H1 (cell line): ENCODE data around the gene TMCO1. TPM values are rescaled to one million over a fixed set of nuclear protein-coding genes. Genes with fewer than 3 reads are reported as not detected.
"Not testable (repeated sequence)": the region's sequence is repeated elsewhere in the genome, so short reads cannot be mapped to it uniquely, and the experiment has no call there.

ENCODE experiments used
- CTCF ChIA-PET: fragments of 300-600 bp; sonication (Branson Sonifier 250); formaldehyde crosslinking; loops from one replicate; lab custom pipeline; 2021; ENCODE audit not compliant: partially characterized antibody; lab: Charles Lee
- POLR2A ChIA-PET: fragments of 300-600 bp; sonication (Branson Sonifier 250); formaldehyde crosslinking; loops from one replicate; lab custom pipeline; 2021; ENCODE audit warnings: inconsistent platforms; ENCODE audit not compliant: partially characterized antibody; lab: Charles Lee
- DNase-seq, 2 experiments: peaks; one replicate each; pipeline versions ENCODE4 v3.0.0 to v3.0.0-alpha.2; 2010 to 2022; ENCODE audit warnings: low spot score in 2 of 2, low read depth in 1 of 2, mixed read lengths in 1 of 2
- FAIRE-seq: peaks from 2 replicates; lab custom pipeline; 2011; peaks lifted over from hg19 to GRCh38; lab: Jason Lieb, UNC
- H2AFZ ChIP-seq: 2 replicates; pipeline ENCODE4 v1.8.1; 2012; ENCODE audit warnings: low read length, inconsistent platforms
- H2AK5ac ChIP-seq: 2 replicates; pipeline ENCODE4 v1.6.1; 2013; ENCODE audit warnings: low read depth, low read length
- H2BK120ac ChIP-seq: replicated peaks from 2 replicates; pipeline ENCODE3; 2013; ENCODE audit warnings: low read depth, low read length, inconsistent platforms
- H2BK12ac ChIP-seq: 2 replicates; pipeline ENCODE4 v1.6.1; 2013; ENCODE audit warnings: low read depth, low read length
- H2BK15ac ChIP-seq: 2 replicates; pipeline ENCODE4 v1.6.1; 2013; ENCODE audit warnings: low read length
- H2BK20ac ChIP-seq: 2 replicates; pipeline ENCODE4 v1.6.1; 2013; ENCODE audit warnings: low read length
- H2BK5ac ChIP-seq: 2 replicates; pipeline ENCODE4 v1.6.1; 2013; ENCODE audit warnings: low read depth, low read length
- H3K14ac ChIP-seq: 2 replicates; pipeline ENCODE4 v1.6.1; 2013; ENCODE audit warnings: inconsistent platforms; ENCODE audit not compliant: insufficient read length
- H3K18ac ChIP-seq: 2 replicates; pipeline ENCODE4 v1.6.1; 2013; ENCODE audit warnings: low read length; ENCODE audit errors: extremely low read depth
- H3K23ac ChIP-seq: 2 replicates; pipeline ENCODE4 v1.6.1; 2013; ENCODE audit warnings: inconsistent platforms; ENCODE audit not compliant: insufficient read length
- H3K23me2 ChIP-seq: 2 replicates; pipeline ENCODE4 v1.6.1; 2013; ENCODE audit warnings: low read depth, low read length
- H3K27ac ChIP-seq: 2 replicates; pipeline ENCODE4 v1.6.1; 2011; ENCODE audit warnings: low read depth, low read length, inconsistent platforms
- H3K27me3 ChIP-seq, 4 experiments: replicated peaks in 1 of 4; 1 replicate in 1 of 4; 2 replicates in 3 of 4; pipeline versions ENCODE4 v1.6.1 to v1.8.1; 2011 to 2013; ENCODE audit warnings: low read length in 3 of 4, mild to moderate bottlenecking in 3 of 4, inconsistent platforms in 2 of 4, mixed read lengths in 2 of 4, moderate library complexity in 1 of 4; ENCODE audit not compliant: control insufficient read depth in 3 of 4, insufficient read depth in 3 of 4; ENCODE audit errors: extremely low read depth in 1 of 4
- H3K36me3 ChIP-seq, 4 experiments: 2 replicates each; pipeline versions ENCODE4 v1.6.1 to v1.8.1; 2011 to 2013; ENCODE audit warnings: mild to moderate bottlenecking in 4 of 4, low read length in 3 of 4, moderate library complexity in 2 of 4, control low read depth in 1 of 4, inconsistent platforms in 1 of 4; ENCODE audit not compliant: insufficient read depth in 4 of 4, control insufficient read depth in 2 of 4
- H3K4ac ChIP-seq: replicated peaks from 2 replicates; pipeline ENCODE3; 2013; ENCODE audit warnings: low read length, low read depth, mixed read lengths, inconsistent platforms; ENCODE audit not compliant: insufficient read length
- H3K4me1 ChIP-seq, 4 experiments: replicated peaks in 1 of 4; 1 replicate in 1 of 4; 2 replicates in 3 of 4; pipeline versions ENCODE4 v1.6.1 to v1.8.1; 2011 to 2013; ENCODE audit warnings: low read length in 3 of 4, inconsistent platforms in 2 of 4, mixed read lengths in 1 of 4; ENCODE audit not compliant: insufficient read depth in 4 of 4, control insufficient read depth in 3 of 4
- H3K4me2 ChIP-seq, 2 experiments: 2 replicates each; pipeline versions ENCODE4 v1.6.1 to v1.8.1; 2011 to 2013; ENCODE audit warnings: low read depth in 2 of 2, low read length in 2 of 2, control low read depth in 1 of 2, inconsistent platforms in 1 of 2, mild to moderate bottlenecking in 1 of 2; ENCODE audit not compliant: insufficient read depth in 1 of 2
- H3K4me3 ChIP-seq, 4 experiments: fragments of 200-600, 300-600 bp in 1 of 4; sonication (generic), shearing (Covaris generic), sonication (Bioruptor Twin) in 1 of 4; 2 replicates each; pipeline versions ENCODE4 v1.5.1 to v1.8.1; 2011 to 2016; ENCODE audit warnings: low read length in 4 of 4, low read depth in 3 of 4, control low read depth in 2 of 4, inconsistent platforms in 2 of 4, mild to moderate bottlenecking in 2 of 4, mixed read lengths in 1 of 4, moderate library complexity in 1 of 4; ENCODE audit not compliant: insufficient read depth in 2 of 4; ENCODE audit errors: extremely low read depth in 1 of 4
- H3K56ac ChIP-seq: replicated peaks from 2 replicates; pipeline ENCODE3; 2013; ENCODE audit warnings: low read depth, mild to moderate bottlenecking, mixed read lengths, low read length, inconsistent platforms; ENCODE audit not compliant: insufficient read length
- H3K79me1 ChIP-seq: 2 replicates; pipeline ENCODE4 v1.6.1; 2013; ENCODE audit warnings: low read depth, low read length, control low read depth
- H3K79me2 ChIP-seq, 2 experiments: 2 replicates each; pipeline versions ENCODE4 v1.6.1 to v1.8.1; 2012 to 2013; ENCODE audit warnings: low read length in 2 of 2, mild to moderate bottlenecking in 2 of 2, inconsistent platforms in 1 of 2; ENCODE audit not compliant: insufficient read depth in 2 of 2, control insufficient read depth in 1 of 2
- H3K9ac ChIP-seq, 4 experiments: replicated peaks in 1 of 4; 1 replicate in 1 of 4; 2 replicates in 3 of 4; pipeline versions ENCODE4 v1.6.1 to v1.8.1; 2011 to 2013; ENCODE audit warnings: low read depth in 3 of 4, low read length in 3 of 4, control low read depth in 2 of 4, mild to moderate bottlenecking in 2 of 4, moderate library complexity in 2 of 4, inconsistent platforms in 1 of 4; ENCODE audit errors: extremely low read depth in 1 of 4
- H3K9me3 ChIP-seq, 2 experiments: 2 replicates each; pipeline versions ENCODE4 v1.6.1 to v1.8.1; 2012 to 2013; ENCODE audit warnings: mild to moderate bottlenecking in 2 of 2, moderate library complexity in 2 of 2, control low read depth in 1 of 2, inconsistent platforms in 1 of 2, low read depth in 1 of 2, low read length in 1 of 2, mixed read lengths in 1 of 2; ENCODE audit not compliant: insufficient read depth in 2 of 2
- H4K20me1 ChIP-seq, 2 experiments: replicated peaks in 1 of 2; 2 replicates each; pipeline versions ENCODE3 to v1.8.1; 2011 to 2013; ENCODE audit warnings: inconsistent platforms in 2 of 2, low read length in 2 of 2, mild to moderate bottlenecking in 1 of 2; ENCODE audit not compliant: insufficient read depth in 2 of 2, control insufficient read depth in 1 of 2
- H4K5ac ChIP-seq: 2 replicates; pipeline ENCODE4 v1.6.1; 2013; ENCODE audit warnings: low read length, low read depth, mixed read lengths, inconsistent platforms; ENCODE audit not compliant: insufficient read length
- H4K8ac ChIP-seq: 2 replicates; pipeline ENCODE4 v1.8.0; 2013; ENCODE audit warnings: mild to moderate bottlenecking, moderate library complexity, low read length, inconsistent platforms; ENCODE audit not compliant: insufficient read depth; ENCODE audit errors: extremely low read depth
- H4K91ac ChIP-seq: replicated peaks from 2 replicates; pipeline ENCODE3; 2013; ENCODE audit warnings: low read length, mixed read lengths, inconsistent platforms; ENCODE audit not compliant: insufficient read length
- WGBS, 2 experiments: shearing (Covaris generic) in 1 of 2; methylation state at CpG; one replicate each; pipeline versions ENCODE4 v1.1.6 to v1.1.7; 2013 to 2015; ENCODE audit warnings: low lambda C conversion rate in 2 of 2, mixed read lengths in 2 of 2, inconsistent platforms in 1 of 2, low coverage in 1 of 2, missing lambda C conversion rate in 1 of 2; ENCODE audit not compliant: insufficient replicate concordance in 2 of 2, insufficient coverage in 1 of 2, insufficient read length in 1 of 2; ENCODE audit errors: extremely low coverage in 1 of 2, missing lambda C conversion rate in 1 of 2; 5-methylcytosine and 5-hydroxymethylcytosine counted together
- polyA plus RNA-seq, 7 experiments: library from polyadenylated mRNA; depleted of rRNA in 3 of 7; stranded (reverse) in 5 of 7; unstranded in 2 of 7; fragments of >200 nt in 5 of 7; fragments of 200-250 nt in 2 of 7; gene quantifications; 1 replicate in 5 of 7; 2 replicates in 1 of 7; 4 replicates in 1 of 7; pipeline versions ENCODE4 v1.2.1 to v1.2.3, GENCODE V29; 2011 to 2013; ENCODE audit warnings: missing spikeins in 2 of 7, mixed read lengths in 2 of 7
- total RNA-seq: library from RNA; stranded (reverse); fragmentation: NEBNext Ultra II Directional; extraction: Animal tissue kit (Norgen Biotek cat#: 25700); gene quantifications from 2 replicates; pipeline ENCODE4 v1.2.1, GENCODE V29; 2021

Gene TMCO1
- total and polyA plus RNA-seq, 2 of the 8 experiments (the other 6 are each of a cell fraction or from before 2014, with no cell fraction given), result 61.6 to 63.8 TPM

- H3K4me2 ChIP-seq, H2BK5ac ChIP-seq, H3K18ac ChIP-seq, H3K27ac ChIP-seq, POLR2A ChIA-PET, H2BK12ac ChIP-seq, H4K20me1 ChIP-seq, DNase-seq, H4K5ac ChIP-seq, H3K23ac ChIP-seq, H3K79me2 ChIP-seq, H4K91ac ChIP-seq, H3K79me1 ChIP-seq, H3K4me1 ChIP-seq, H3K9ac ChIP-seq, H3K4ac ChIP-seq, H2AFZ ChIP-seq, H3K9me3 ChIP-seq, FAIRE-seq, H3K23me2 ChIP-seq, H3K14ac ChIP-seq, H3K4me3 ChIP-seq, H3K27me3 ChIP-seq, H3K36me3 ChIP-seq, H2BK120ac ChIP-seq, H2BK20ac ChIP-seq, CTCF ChIA-PET, H2AK5ac ChIP-seq, H4K8ac ChIP-seq, H2BK15ac ChIP-seq, H3K56ac ChIP-seq: not testable (repeated sequence)
- WGBS, 2 experiments, result 91% methylated on average over 6 of the region's 7 CpGs; no CpG with 5 or more reads in 1 of the 2 experiments
These were observed 66.7 kb downstream of the TMCO1 start for GRCh38 chr1:165701922-165702321.
